Activated T-cell treated with anti-CD3 and anti-CD28 coated beads, Interleukin-2, amount 50 U/mL, for 4 hours (primary cell): ENCODE data around the gene HTR7. TPM values are rescaled to one million over a fixed set of nuclear protein-coding genes. Genes with fewer than 3 reads are reported as not detected.

ENCODE experiments used
- ATAC-seq, 2 donors: fragments of 200-7000 bp; cut with Tn5 transposase; one replicate each; pipeline ENCODE4 v1.10.0; 2021
- DNase-seq: peaks from one replicate; pipeline ENCODE4 v3.0.0-alpha.2; 2020
- H3K27me3 Mint-ChIP-seq: one replicate; pipeline ENCODE4 v1.8.0; 2021; ENCODE audit warnings: low read depth, mixed read lengths
- H3K36me3 Mint-ChIP-seq: one replicate; pipeline ENCODE4 v1.8.0; 2022; ENCODE audit warnings: mixed read lengths; ENCODE audit not compliant: insufficient read depth
- H3K4me1 Mint-ChIP-seq: one replicate; pipeline ENCODE4 v1.8.0; 2021; ENCODE audit warnings: low read depth, mixed read lengths
- H3K4me3 Mint-ChIP-seq: one replicate; pipeline ENCODE4 v1.8.0; 2021; ENCODE audit warnings: mild to moderate bottlenecking, moderate library complexity, mixed read lengths
- H3K9me3 Mint-ChIP-seq: one replicate; pipeline ENCODE4 v1.8.0; 2021; ENCODE audit warnings: mixed read lengths
- total RNA-seq, 3 donors: library from RNA; stranded (reverse); gene quantifications; one replicate each; pipeline ENCODE4 v1.2.1, GENCODE V29; 2021

Gene HTR7
- total RNA-seq, 3 donors from 2014 or later, result not detected

- H3K36me3 Mint-ChIP-seq, result no peaks in the 10 kb centered on the region
- no peak overlapping the region for H3K4me3 Mint-ChIP-seq
- no peaks in the 10 kb centered on the region for H3K4me1 Mint-ChIP-seq
- H3K9me3 Mint-ChIP-seq, result no peaks in the 10 kb centered on the region
- H3K27me3 Mint-ChIP-seq, result no peaks in the 10 kb centered on the region
- DNase-seq (no peak), ATAC-seq (no peak)
Measured at GRCh38 chr10:90805206-90805605, 52.6 kb downstream of the HTR7 start.

- Mint-ChIP-seq H3K27me3 (no peaks in the 10 kb centered on the region), H3K36me3 (no peaks in the 10 kb centered on the region), H3K4me1 (no peaks in the 10 kb centered on the region), H3K9me3 (no peaks in the 10 kb centered on the region), H3K4me3 (no peak overlapping the region)
- no peak for DNase-seq
- no peak for ATAC-seq
Measured at GRCh38 chr10:90804354-90804753, 53.5 kb downstream of the HTR7 start.

DNA sequence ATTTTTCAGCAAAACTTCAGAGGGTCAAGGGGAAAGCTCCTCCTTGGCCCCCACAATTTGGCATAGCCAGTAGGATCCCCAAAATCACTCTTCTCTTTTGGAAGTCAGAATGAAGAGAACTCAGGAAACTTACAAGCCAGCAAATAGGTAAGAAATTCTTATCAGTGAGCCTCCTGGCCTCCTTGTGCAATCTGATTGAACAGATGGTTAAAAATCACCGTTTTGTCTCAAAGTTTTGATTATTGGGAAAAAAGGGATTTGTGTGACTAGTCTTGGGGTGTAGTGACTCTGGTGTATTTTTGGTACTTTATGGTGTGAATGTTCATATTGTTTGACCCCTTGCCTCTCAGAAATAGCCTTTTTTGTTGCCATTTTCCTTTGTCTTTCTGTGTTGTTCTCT lies 56.2 kb downstream of the HTR7 start:
- no peaks in the 10 kb centered on the region for H3K9me3 Mint-ChIP-seq
- no peaks in the 10 kb centered on the region for H3K36me3 Mint-ChIP-seq
- H3K4me1 Mint-ChIP-seq, result no peaks in the 10 kb centered on the region
- no peaks in the 10 kb centered on the region for H3K27me3 Mint-ChIP-seq
- DNase-seq (no peak), ATAC-seq (no peak)
- H3K4me3 Mint-ChIP-seq, result no peak overlapping the region

GRCh38 chr10:90800232-90800796 lies 57.5 kb downstream of the HTR7 start:
- no peaks in the 10 kb centered on the region for H3K4me1 Mint-ChIP-seq
- H3K9me3 Mint-ChIP-seq, result peaks cover 6% of the 10 kb centered on the region
- ATAC-seq (no peak), DNase-seq (no peak)
- no peaks in the 10 kb centered on the region for H3K36me3 Mint-ChIP-seq
- no peak overlapping the region for H3K4me3 Mint-ChIP-seq
- no peaks in the 10 kb centered on the region for H3K27me3 Mint-ChIP-seq

DNA sequence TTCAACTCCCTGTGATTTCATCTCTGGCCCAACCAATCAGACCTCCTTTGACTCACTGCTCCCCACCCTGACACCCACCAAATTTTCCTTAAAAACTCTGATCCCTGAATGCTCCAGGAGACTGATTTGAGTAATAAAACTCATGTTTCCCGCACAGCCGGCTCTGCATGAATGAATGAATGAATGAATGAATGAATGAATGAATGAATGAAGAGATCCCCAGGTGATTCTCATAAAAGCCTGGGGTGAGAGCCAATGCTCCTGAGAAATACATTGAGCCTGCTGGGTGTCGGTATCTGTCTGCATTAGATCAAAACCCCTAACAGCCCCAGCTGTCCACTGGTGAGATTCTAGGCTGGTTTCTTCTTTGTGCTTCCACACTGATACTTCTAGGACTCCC lies 58.7 kb downstream of the HTR7 start:
- ATAC-seq (no peak), DNase-seq (no peak)
- H3K36me3 Mint-ChIP-seq, result no peaks in the 10 kb centered on the region
- H3K4me1 Mint-ChIP-seq, result no peaks in the 10 kb centered on the region
- no peaks in the 10 kb centered on the region for H3K27me3 Mint-ChIP-seq
- H3K4me3 Mint-ChIP-seq, result no peak overlapping the region
- peaks cover 10% of the 10 kb centered on the region for H3K9me3 Mint-ChIP-seq

GRCh38 chr10:90798482-90798881 lies 59.4 kb downstream of the HTR7 start:
- no peak overlapping the region for H3K4me3 Mint-ChIP-seq
- H3K9me3 Mint-ChIP-seq, result peaks cover 10% of the 10 kb centered on the region
- no peaks in the 10 kb centered on the region for H3K36me3 Mint-ChIP-seq
- ATAC-seq, result no peak
- DNase-seq, result no peak
- H3K27me3 Mint-ChIP-seq, result no peaks in the 10 kb centered on the region
- no peaks in the 10 kb centered on the region for H3K4me1 Mint-ChIP-seq

DNA sequence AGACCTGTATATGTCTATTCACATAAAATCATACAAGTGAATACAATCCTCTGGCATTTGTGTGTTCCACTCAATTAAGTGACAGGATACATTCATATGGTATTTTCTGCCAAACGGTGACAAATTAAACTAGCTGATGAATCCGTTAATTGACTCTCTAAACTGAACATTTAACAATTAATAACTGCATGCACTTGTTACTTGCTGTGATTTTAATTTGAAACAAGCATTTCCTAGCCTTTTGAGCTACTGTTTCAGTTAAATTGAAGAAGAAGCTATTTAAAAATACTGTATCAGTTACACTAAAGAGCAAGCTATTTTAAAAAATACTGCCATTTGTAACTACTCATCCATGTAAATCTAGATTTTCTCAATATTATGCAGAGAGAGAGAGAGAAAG lies 67.4 kb downstream of the HTR7 start:
- H3K27me3 Mint-ChIP-seq, result peaks cover 4% of the 10 kb centered on the region
- no peaks in the 10 kb centered on the region for H3K36me3 Mint-ChIP-seq
- H3K4me1 Mint-ChIP-seq, result no peaks in the 10 kb centered on the region
- peaks cover 5% of the 10 kb centered on the region for H3K9me3 Mint-ChIP-seq
- H3K4me3 Mint-ChIP-seq, result no peak overlapping the region
- DNase-seq (no peak), ATAC-seq (no peak)

- no peak for DNase-seq
- Mint-ChIP-seq H3K9me3 (no peaks in the 10 kb centered on the region), H3K36me3 (no peaks in the 10 kb centered on the region), H3K27me3 (peaks cover 4% of the 10 kb centered on the region), H3K4me1 (no peaks in the 10 kb centered on the region), H3K4me3 (no peak overlapping the region)
- no peak for ATAC-seq
Measured at GRCh38 chr10:90788968-90789367, 68.9 kb downstream of the HTR7 start.

DNA sequence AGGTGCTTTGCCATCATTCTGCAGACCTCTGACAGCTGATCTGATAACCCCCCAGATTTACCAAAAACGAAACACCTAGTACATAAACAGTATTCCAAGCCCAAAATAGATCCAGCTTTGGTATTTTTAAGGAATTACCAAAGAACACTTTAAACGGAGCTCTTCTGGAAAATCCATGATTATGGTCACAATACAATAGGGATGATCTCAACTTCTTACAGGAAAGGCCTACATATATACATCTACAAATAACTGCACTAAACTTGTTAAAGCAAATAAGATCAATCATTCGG lies 69.7 kb downstream of the HTR7 start:
- Mint-ChIP-seq H3K36me3 (no peaks in the 10 kb centered on the region), H3K4me1 (no peaks in the 10 kb centered on the region), H3K4me3 (no peak overlapping the region), H3K27me3 (peaks cover 4% of the 10 kb centered on the region), H3K9me3 (no peaks in the 10 kb centered on the region)
- ATAC-seq, result no peak
- no peak for DNase-seq

GRCh38 chr10:90787393-90788198 lies 70.2 kb downstream of the HTR7 start:
- ATAC-seq (no peak), DNase-seq (no peak)
- Mint-ChIP-seq H3K36me3 (no peaks in the 10 kb centered on the region), H3K9me3 (no peaks in the 10 kb centered on the region), H3K27me3 (peaks cover 2% of the 10 kb centered on the region), H3K4me3 (no peak overlapping the region), H3K4me1 (no peaks in the 10 kb centered on the region)

- peaks cover 4% of the 10 kb centered on the region for H3K27me3 Mint-ChIP-seq
- no peaks in the 10 kb centered on the region for H3K4me1 Mint-ChIP-seq
- ATAC-seq (no peak), DNase-seq (no peak)
- H3K36me3 Mint-ChIP-seq, result no peaks in the 10 kb centered on the region
- H3K4me3 Mint-ChIP-seq, result no peak overlapping the region
- H3K9me3 Mint-ChIP-seq, result no peaks in the 10 kb centered on the region
Measured at GRCh38 chr10:90785782-90786181, 72.1 kb downstream of the HTR7 start.

GRCh38 chr10:90784771-90785170 lies 73.1 kb downstream of the HTR7 start:
- no peaks in the 10 kb centered on the region for H3K36me3 Mint-ChIP-seq
- H3K9me3 Mint-ChIP-seq, result no peaks in the 10 kb centered on the region
- no peaks in the 10 kb centered on the region for H3K4me1 Mint-ChIP-seq

DNA sequence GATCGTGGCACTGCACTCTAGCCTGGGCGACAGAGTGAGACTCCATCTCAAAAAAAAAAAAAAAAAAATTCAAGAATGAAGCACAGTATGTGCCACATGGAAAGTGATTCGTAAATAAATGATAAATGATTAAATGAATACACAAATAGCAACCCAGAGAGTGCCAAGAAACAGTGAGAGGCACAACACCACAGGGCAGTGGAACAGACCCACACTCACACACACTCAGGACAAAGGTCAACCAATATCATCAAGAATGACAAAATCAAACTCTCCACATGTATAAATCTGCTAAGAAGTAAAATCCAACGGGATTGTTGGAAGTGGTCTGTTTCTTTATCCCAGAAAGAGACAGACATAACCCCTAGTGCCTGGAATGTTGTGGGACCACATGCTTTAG lies 77.4 kb downstream of the HTR7 start:
- Mint-ChIP-seq H3K36me3 (no peaks in the 10 kb centered on the region), H3K27me3 (peaks cover 4% of the 10 kb centered on the region)
- no peak for ATAC-seq

More at GRCh38 chr10:90784771-90785170, 73.1 kb downstream of the HTR7 start:
- no peak for ATAC-seq
- peaks cover 4% of the 10 kb centered on the region for H3K27me3 Mint-ChIP-seq
- no peak for DNase-seq
- no peak overlapping the region for H3K4me3 Mint-ChIP-seq

GRCh38 chr10:90779548-90779947 lies 78.3 kb downstream of the HTR7 start:
- Mint-ChIP-seq H3K36me3 (no peaks in the 10 kb centered on the region), H3K27me3 (peaks cover 4% of the 10 kb centered on the region), H3K9me3 (no peaks in the 10 kb centered on the region), H3K4me3 (no peak overlapping the region), H3K4me1 (no peaks in the 10 kb centered on the region)
- DNase-seq, result no peak
- no peak for ATAC-seq

More for the DNA sequence above, 77.4 kb downstream of the HTR7 start:
- Mint-ChIP-seq H3K4me3 (no peak overlapping the region), H3K4me1 (no peaks in the 10 kb centered on the region), H3K9me3 (no peaks in the 10 kb centered on the region)
- DNase-seq, result no peak

GRCh38 chr10:90777621-90778020 lies 80.2 kb downstream of the HTR7 start:
- Mint-ChIP-seq H3K27me3 (peaks cover 4% of the 10 kb centered on the region), H3K4me3 (no peak overlapping the region), H3K9me3 (no peaks in the 10 kb centered on the region), H3K36me3 (no peaks in the 10 kb centered on the region), H3K4me1 (no peaks in the 10 kb centered on the region)
- no peak for ATAC-seq
- no peak for DNase-seq
